DOHH2 (cell line): ENCODE data around the gene CLMN.

Source experiments
- CTCF ChIP-seq: fragments of 200-600 bp; sonication (generic); IDR thresholded peaks from one replicate; pipeline ENCODE4 v1.5.1; 2014; ENCODE audit warnings: antibody characterized with exemption, mild to moderate bottlenecking, low read depth, low read length; ENCODE audit not compliant: poor library complexity, severe bottlenecking
- EZH2phosphoT487 ChIP-seq: fragments of 200-600 bp; sonication (generic); IDR thresholded peaks from 2 replicates; pipeline ENCODE4 v1.6.1; 2017; ENCODE audit warnings: borderline replicate concordance, mild to moderate bottlenecking, antibody characterized with exemption, low read length, moderate library complexity, mixed read lengths

DNA sequence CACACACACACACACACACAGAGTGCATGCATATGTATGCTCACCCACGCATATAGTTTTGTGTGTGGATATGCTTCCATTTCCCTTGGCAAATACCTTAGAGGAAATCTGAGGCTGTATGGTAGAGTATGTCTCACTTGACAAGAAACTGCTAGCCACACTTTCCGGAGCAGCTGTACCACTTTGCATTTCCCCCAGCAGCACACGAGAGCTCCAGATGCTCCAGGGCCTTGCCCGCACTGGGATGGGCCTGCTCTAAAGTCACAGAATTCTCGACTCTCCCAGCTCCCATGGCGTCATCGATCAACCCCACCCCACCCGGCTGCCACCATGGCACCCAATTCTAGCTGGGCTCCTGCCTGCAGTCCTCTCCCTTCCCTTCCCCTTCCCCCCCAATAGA is 21.9 kb downstream of the CLMN start:
- TF ChIP-seq CTCF (no peak), EZH2phosphoT487 (no peak)
